NCI-H1417 treated with DMSO at 0.1 percent for 48 hours (cell line): ENCODE data around the gene LSM14B.
A peak's percentile ranks its signal among the peaks of the same experiment; 100 is the strongest.

ENCODE experiments used
- DNase-seq: peaks from one replicate; lab custom pipeline; 2025; lab: John Stamatoyannopoulos, UW

LSM14B gene

GRCh38 chr20:62164879-62165761 lies 42.8 kb downstream of the LSM14B start:
- no peak for DNase-seq

DNA sequence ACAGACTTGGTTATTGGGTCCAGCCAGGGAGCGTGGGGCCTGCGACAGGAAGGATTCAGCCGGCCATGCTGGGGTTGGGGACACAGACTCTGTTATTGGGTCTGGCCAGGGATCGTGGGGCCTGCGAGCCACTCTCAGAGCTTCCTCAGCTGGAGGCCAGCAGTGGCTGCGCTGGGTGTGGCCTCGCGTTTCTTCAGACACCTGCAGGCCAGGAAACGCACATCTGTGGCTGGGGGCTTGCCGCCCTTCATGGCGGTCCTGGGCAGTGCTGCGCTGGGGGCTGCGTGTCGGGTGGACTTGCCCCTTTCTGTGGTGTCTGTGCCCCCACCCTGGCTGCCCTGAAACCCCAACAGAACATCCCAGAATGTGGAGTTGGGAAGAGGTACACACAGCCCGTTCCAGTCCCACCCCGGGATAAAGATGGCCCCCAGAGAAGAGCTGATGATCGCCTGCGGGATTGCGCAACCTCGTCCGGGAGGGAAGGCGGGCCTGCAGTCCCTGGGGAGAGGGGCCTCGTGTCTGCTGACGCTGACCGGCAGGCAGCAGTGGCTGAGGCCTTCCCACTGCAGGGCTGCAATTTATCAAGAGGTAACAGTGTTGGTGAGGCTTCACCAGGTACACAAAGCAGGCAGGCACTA lies 43.6 kb downstream of the LSM14B start:
- no peak for DNase-seq

- no peak for DNase-seq
These were observed 45.2 kb downstream of the LSM14B start for GRCh38 chr20:62167474-62167873.

DNA sequence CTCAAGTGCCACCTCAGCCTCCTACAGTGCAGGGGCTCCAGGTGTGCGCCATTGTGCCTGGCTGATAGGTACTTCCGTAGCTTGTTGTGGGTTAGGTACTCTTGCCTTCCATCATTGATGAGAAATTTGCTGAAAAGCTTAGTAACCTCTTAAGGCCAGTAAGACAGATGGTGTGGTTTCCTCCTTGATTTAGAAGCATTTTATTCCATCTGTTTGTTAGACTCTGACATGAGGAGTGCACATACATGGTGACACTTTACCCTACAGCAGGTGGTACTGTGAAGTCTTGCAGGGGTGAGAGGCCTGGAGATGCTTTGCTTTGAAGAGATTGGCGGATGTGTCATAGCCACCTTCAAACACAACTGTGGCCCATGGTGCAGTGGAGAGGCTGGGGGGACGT lies 45.8 kb downstream of the LSM14B start:
- no peak for DNase-seq

GRCh38 chr20:62168890-62169435 lies 46.7 kb downstream of the LSM14B start:
- DNase-seq = no peak

GRCh38 chr20:62170536-62170935 lies 48.3 kb downstream of the LSM14B start:
- no peak for DNase-seq

DNA sequence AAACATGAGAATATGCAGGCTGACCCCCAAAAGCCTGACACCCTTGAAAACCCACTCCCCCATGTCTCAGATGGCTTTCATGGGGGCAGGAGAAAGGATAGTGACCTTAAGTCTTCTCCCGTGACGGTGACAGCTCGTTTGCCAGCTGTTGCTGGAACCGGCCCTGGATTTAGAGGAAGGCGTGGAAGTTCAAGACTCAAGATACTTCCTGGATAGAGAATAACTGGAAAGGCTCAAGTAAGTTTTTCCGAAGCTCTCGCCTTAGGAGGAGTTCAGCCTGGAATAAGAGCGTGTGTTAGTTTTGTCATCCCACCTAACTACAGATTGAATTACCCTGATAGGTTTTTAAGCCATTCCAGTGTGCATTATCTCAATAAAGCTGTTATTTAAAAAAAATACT lies 49.0 kb downstream of the LSM14B start:
- DNase-seq = no peak

- no peak for DNase-seq
These were observed 50.4 kb downstream of the LSM14B start for GRCh38 chr20:62172666-62173065.

DNA sequence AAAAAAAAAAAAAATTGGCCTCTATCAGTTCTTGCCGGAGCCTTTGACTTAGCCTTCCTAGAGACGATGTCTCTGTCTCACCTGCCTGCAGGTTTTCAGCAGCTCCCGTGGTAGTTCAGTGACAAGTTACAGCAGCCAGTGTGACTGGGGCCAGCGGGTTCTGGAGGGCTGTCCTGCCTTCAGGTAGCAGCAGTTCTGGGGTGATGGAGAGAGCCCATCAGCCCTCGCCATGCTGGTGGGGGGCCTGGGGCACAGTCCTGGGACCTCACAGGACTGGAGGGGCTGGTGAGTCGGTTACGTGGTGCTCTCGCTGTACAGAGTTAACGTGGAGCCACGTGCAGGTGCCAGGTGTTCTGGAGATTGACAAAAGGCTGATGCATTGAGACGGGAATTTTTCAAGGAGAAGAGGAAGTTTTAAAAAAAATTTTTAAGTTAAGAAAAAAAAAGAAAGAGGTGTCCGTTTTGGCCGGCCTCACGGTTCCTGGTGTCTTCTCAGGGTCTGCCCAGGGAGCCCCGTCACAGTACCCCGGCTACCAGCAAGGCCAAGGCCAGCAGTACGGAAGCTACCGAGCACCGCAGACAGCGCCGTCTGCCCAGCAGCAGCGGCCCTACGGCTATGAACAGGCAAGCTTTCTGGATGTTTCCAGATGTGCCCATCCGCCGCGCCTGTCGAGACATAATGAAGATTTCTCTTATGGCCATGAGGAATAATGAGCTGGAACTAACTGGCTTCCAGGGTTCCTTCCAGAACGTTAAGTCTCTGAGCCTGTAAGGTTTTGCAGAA lies 51.9 kb downstream of the LSM14B start:
- no peak for DNase-seq

DNA sequence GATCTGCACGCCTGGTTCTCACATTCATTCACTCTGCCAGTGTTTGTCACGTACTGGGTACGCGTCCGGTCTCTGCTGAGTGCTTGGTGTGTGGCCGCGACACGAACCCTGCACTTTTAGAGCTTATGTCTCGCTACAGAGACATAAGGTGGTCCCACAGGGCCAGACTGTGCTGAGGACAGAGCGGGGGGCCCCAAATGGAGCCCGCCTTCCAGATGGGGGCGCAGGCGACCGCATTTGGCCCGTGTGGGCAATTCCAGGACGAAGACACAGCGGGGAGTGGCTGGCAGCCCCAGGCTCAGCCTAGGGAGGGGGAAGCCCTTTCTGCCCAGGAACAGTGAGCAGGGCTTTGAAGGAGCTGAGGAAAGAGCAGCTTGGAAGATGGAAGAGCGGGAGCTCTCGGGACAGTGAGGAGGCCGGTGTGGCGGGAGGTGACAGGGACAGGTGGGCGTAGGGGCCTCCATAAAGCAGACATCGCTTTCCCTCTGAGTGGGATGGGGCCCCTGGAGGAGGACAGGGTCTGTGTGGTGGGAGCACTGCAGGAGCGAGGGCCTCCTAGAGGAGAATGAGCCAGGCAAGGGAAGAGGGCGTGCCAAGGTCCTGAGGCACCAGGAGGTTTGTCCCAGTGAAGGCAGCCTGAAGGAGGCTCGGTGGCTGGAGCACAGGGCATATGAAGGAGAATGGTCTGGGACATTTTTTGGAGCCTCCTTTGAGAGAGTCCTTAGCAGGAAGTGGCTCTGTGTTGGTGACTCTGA lies 52.8 kb downstream of the LSM14B start:
- DNase-seq = no peak

- DNase-seq = no peak
These were observed 53.4 kb downstream of the LSM14B start for GRCh38 chr20:62175711-62176110.

GRCh38 chr20:62176866-62177265 lies 54.6 kb downstream of the LSM14B start:
- DNase-seq = no peak

- DNase-seq = no peak
These were observed 55.0 kb downstream of the LSM14B start for GRCh38 chr20:62177307-62177706.

GRCh38 chr20:62178316-62179161 lies 56.3 kb downstream of the LSM14B start:
- no peak for DNase-seq

- DNase-seq = no peak
These were observed 56.9 kb downstream of the LSM14B start for GRCh38 chr20:62179162-62179504.

DNA sequence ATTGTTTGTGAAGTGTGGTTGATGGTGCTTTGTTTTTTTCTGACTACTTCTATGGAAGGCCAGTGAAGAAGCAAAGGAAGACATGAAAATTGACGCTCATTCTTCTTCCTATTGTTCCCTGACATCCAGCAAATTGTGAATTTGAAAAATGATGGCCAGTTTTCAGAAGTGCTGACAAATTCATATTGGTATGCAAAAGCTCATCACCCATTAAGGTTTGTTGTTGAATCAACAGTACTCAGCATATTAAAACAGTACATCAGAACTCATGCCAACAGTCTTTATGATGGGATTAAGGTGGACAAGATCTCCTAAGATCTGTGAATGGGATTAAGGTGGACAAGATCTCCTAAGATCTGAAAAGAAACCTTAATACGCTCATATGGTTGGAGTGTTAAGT lies 59.5 kb downstream of the LSM14B start:
- DNase-seq = no peak

DNA sequence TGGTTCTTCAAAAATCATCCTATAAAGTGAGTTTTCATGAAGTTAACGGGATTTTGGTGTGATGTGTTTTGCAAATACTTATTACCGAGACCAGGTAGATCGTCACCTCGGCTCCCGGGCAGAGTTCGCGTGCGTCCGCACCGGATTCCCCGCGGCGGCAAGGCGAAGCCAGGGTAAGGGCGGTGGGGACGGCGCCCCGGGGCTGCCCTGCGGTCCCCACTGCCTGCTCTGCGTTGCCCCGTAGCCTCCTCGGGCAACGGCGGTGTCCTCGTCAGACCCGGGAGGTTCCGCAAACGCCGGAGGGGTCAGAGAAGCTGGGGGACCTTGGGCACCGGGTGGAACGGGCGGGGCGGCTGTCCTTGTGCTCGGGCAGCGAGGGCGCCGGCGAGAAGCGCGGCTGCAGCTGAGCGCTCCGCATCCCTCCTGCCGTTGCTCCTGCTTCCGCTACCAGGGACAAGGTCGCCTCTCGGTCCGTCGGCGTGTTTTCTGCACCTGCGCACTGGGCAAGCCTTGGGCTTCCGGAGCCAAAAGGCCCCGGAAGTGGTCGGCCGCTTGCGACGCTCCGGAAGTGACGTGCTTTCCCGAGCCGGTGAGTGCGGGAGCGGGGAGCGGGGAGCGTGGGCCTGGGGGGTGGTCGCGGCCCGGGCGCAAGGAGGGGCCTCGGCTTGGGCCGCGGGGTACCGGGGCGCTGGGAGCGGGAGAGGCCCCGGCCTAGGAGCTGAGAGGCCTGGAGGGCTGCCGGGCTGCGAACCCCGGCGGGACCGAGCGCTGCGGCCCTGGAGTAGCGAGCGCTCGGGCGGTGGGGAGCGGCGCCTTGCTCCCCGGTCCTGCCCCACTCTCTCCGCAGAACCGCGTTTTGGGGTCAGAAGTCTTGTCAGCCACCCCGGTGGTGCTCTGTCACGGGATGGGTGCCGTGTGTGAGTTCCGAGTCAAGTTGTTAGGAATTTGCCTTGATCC lies 60.5 kb downstream of the LSM14B start, which contains the start of gene MTG2:
MTG2 (plus strand) TSS at position 560 of the 957 bp plus-strand sequence. CDS start 10,393 bp downstream, outside the sequence.
- DNase-seq = peak; percentile 91

DNA sequence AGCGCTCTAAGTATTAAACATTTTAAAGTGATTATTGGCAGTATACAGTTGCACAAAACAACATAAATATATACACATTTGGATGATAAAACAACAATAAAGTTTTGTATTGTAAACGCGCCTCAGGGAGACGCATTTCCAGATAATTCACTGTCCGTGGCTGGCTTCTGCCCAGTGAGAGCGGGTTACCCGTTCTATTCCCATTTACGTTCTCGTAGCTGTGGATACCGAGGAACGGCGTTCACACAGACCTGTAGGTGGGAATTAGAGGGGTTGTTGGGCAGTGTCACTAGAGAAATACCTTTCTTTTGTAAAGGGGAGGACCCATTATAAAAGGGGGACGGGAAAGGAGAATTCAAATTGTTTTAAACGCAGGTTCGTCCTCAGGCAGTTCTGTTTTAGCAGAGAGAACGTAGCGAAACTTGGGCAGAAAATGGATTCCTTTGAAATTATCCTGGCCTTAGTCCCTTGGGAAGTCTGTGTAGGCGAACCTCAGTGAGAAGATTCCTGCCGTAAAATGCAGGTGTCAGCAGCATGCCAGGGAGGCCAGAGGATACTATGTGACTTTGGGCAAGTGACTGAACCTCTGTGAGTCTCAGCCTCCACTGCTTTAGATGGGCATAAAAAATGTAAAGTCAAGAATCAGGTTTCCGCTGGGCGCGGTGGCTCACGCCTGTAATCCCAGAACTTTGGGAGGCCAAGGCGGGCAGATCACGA lies 61.3 kb downstream of the LSM14B start:
- no peak for DNase-seq
